Activated CD8-positive, alpha-beta memory T cell treated with anti-CD3 and anti-CD28 coated beads for 4 hours (primary cell): ENCODE data around the gene UQCRFS1.

Source experiments
- DNase-seq, 2 donors: peaks; one replicate each; pipeline ENCODE4 v3.0.0-alpha.2; 2020; ENCODE audit warnings: low read depth in 2 of 2

Gene UQCRFS1

GRCh38 chr19:29155683-29156082 is 57.3 kb downstream of the UQCRFS1 start:
- DNase-seq = no peak
